GM19025 (cell line): ENCODE data around the gene CDK3.

Experiments
- ATAC-seq: cut with Tn5 transposase; IDR thresholded peaks from one replicate; pipeline ENCODE4 v1.9.1; 2021; ENCODE audit warnings: mild to moderate bottlenecking, low read depth, moderate library complexity; ENCODE audit not compliant: unreplicated experiment

The CDK3 gene

GRCh38 chr17:75987041-75987440 is 13.6 kb upstream of the CDK3 start:
- no peak for ATAC-seq

GRCh38 chr17:75991396-75991795 is 9.3 kb upstream of the CDK3 start:
- no peak for ATAC-seq

GRCh38 chr17:75994802-75995370 is 5.8 kb upstream of the CDK3 start:
- ATAC-seq = no peak

GRCh38 chr17:75995385-75995925 is 5.2 kb upstream of the CDK3 start:
- ATAC-seq = no peak

- ATAC-seq = no peak
These were observed 3.7 kb upstream of the CDK3 start for GRCh38 chr17:75996665-75997590.

- ATAC-seq = no peak
These were observed 2.3 kb upstream of the CDK3 start for GRCh38 chr17:75998327-75998795.

- ATAC-seq = no peak
These were observed 470 bp upstream of the CDK3 start for GRCh38 chr17:76000016-76000754.

- no peak for ATAC-seq
These were observed 1.4 kb downstream of the CDK3 start for GRCh38 chr17:76002100-76002499.

GRCh38 chr17:76003915-76004314 is 3.3 kb downstream of the CDK3 start:
- no peak for ATAC-seq

GRCh38 chr17:76004750-76005262 is 4.2 kb downstream of the CDK3 start:
- ATAC-seq = no peak

- ATAC-seq = no peak
These were observed 4.9 kb downstream of the CDK3 start for GRCh38 chr17:76005263-76006149.

GRCh38 chr17:76007131-76007849 is 6.6 kb downstream of the CDK3 start:
- no peak for ATAC-seq

- no peak for ATAC-seq
These were observed 7.2 kb downstream of the CDK3 start for GRCh38 chr17:76007850-76008165.

GRCh38 chr17:76008208-76008607 is 7.6 kb downstream of the CDK3 start:
- no peak for ATAC-seq

GRCh38 chr17:76008630-76009425 is 8.2 kb downstream of the CDK3 start:
- no peak for ATAC-seq

- no peak for ATAC-seq
These were observed 8.8 kb downstream of the CDK3 start for GRCh38 chr17:76009447-76009846.

- ATAC-seq = no peak
These were observed 9.5 kb downstream of the CDK3 start for GRCh38 chr17:76009969-76010661.

GRCh38 chr17:76011951-76012350 is 11.3 kb downstream of the CDK3 start:
- ATAC-seq = no peak
